Erythroblast (primary cell): ENCODE measurements around the gene LLGL2.

Source experiments
- GATA1 ChIP-seq: IDR thresholded peaks from 2 replicates; pipeline ENCODE4 v1.6.1; 2011; ENCODE audit warnings: low read depth, mild to moderate bottlenecking, control low read depth, low read length, moderate library complexity
- POLR2A ChIP-seq: IDR thresholded peaks from 2 replicates; pipeline ENCODE4 v1.6.1; 2011; ENCODE audit warnings: mild to moderate bottlenecking, low read length

DNA sequence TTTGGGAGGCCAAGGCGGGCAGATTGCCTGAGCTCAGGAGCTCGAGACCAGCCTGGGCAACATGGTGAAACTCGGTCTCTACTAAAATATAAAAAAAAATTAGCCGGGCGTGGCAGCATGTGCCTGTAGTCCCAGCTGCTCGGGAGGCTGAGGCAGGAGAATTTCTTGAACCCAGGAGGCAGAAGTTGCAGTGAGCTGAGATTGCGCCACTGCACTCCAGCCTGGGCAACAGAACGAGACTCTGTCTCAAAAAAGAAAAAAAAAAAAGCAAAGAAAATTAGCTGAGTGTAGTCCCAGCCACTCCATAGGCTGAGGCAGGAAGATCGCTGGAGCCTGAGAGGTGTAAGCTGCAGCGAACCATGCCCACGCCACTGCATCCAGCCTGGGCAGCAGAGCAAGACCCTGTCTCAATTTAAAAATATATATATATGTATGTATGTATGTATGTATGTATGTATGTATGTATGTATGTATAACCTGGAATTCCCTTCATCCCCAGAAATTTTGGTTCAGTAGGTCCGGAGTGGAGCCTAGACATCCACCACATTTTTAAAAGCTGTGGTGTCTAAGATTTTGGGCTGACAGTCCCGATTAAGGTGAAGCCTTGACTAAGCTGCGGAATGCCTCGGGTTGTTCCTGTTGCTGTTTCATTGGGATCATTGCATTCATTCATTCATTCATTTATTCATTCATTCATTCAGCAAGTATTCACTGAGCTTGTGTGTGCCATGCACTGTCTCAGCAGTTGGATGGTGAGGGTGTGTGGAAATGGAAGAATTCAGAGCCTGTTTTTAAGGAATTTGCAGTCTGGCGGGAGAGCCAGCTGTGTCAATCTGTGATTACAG is 43.2 kb upstream of the LLGL2 start:
- no peak for TF ChIP-seq POLR2A
- no peak for TF ChIP-seq GATA1
